Measurements from ENCODE around the gene JCAD.
"Not testable (repeated sequence)": the region's sequence is repeated elsewhere in the genome, so short reads cannot be mapped to it uniquely, and the experiment has no call there.

The JCAD gene
- long read RNA-seq, partial matches to known transcripts = 0 of 1 reads
- long read RNA-seq, other reads (novel, unspliced or antisense) = 1 of 1 reads

DNA sequence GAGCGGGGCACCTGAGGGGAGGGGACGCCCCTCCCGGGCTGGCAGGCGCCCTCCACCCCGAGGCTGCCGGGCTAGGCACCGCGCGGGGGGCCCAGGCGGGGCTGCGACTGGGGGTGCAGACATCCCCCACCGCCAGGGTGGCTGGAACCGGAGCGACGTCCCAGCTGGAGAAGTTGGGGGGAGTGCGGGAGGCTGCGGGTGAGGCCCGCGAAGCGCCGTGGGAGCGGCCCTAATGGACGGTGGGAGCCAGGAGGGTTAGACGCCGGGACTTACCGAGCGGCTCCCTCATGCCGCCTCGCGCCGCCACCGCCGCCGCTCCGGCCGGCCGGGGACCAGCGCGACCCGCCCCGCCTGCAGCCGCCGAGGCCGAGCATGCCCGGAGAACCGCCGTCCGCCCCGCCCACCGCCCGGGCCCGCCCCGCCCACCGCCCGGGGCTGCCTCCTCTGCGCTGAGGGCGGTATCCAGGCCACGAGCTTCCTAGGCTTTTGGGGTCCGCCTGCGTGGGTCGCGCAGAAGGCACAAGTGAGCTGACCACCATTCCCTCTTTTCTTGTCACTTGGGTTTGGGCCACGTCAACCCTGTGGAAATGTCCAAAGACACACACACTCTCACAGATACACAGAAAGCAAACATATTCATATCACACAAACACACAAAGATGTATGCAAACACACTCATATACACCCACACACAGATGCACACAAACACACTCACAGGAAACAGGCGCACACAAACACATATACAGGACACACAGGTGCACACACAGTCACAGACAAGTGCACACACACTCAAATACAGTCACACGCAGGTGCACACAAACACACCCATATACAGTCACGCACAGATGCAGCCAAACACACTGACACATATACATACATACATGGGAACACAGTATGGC is at the start of gene JCAD:
JCAD (minus strand) TSS at position 378 of the 899 bp plus-strand sequence. CDS start 11,774 bp downstream, outside the sequence.
- no peak within 1 kb of the TSS for H3K4me3 ChIP-seq (replicated peaks; ENCODE audit: insufficient read depth, low read length)
- H3K27ac ChIP-seq (replicated peaks) = no peak within 1 kb of the TSS
- H3K27me3 ChIP-seq (ENCODE audit: insufficient read depth, poor library complexity, severe bottlenecking) = peaks cover 26% of the 10 kb centered on the region
- peak in 1 of 2 experiments; percentile 2 for DNase-seq (ENCODE audit: low read depth in 1 of 2, low spot score in 1 of 2)
- TF ChIP-seq REST (IDR thresholded peaks at IDR 0.05; ENCODE audit: insufficient replicate concordance, low read depth) (no peak), SPI1 (IDR thresholded peaks at IDR 0.05; ENCODE audit: borderline replicate concordance, low read depth) (no peak), POLR2AphosphoS5 (IDR thresholded peaks at IDR 0.05; ENCODE audit: low read depth) (no peak)

DNA sequence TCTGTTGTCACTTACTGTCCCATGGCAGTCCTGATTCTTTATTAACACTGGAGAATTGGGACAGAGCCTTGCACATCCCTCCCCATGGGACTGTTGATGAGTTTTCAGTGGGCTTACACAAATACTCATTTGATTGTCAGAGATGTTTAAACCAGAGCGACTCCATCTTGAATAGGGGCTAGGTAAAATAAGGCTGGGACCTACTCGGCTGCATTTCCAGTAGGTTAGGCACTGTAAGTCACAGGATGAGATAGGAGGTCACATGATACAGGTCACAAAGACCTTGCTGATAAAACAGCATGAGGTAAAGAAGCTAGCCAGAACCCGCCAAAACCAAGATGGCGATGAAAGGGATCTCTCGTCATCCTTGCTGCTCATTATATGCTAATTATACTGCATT is 47.6 kb upstream of the JCAD start:
- TF ChIP-seq GABPA (IDR thresholded peaks at IDR 0.05; ENCODE audit: low read depth) (no peak), CTCF (IDR thresholded peaks at IDR 0.05; ENCODE audit: insufficient read depth, low read length) (no peak), SPI1 (IDR thresholded peaks at IDR 0.05; ENCODE audit: borderline replicate concordance, low read depth) (no peak), POLR2AphosphoS5 (IDR thresholded peaks at IDR 0.05; ENCODE audit: low read depth) (no peak), REST (IDR thresholded peaks at IDR 0.05; ENCODE audit: insufficient replicate concordance, low read depth) (no peak)
- H3K27ac ChIP-seq (replicated peaks) = no peak overlapping the region
- H3K27me3 ChIP-seq (ENCODE audit: insufficient read depth, poor library complexity, severe bottlenecking) = no peaks in the 10 kb centered on the region
- no peak overlapping the region for H3K4me3 ChIP-seq (replicated peaks; ENCODE audit: insufficient read depth, low read length)
- no peak for DNase-seq (ENCODE audit: low read depth in 1 of 2, low spot score in 1 of 2)

- no peak overlapping the region for H3K4me3 ChIP-seq (replicated peaks; ENCODE audit: insufficient read depth, low read length)
- TF ChIP-seq SPI1 (IDR thresholded peaks at IDR 0.05; ENCODE audit: borderline replicate concordance, low read depth) (no peak), GABPA (IDR thresholded peaks at IDR 0.05; ENCODE audit: low read depth) (no peak), CTCF (IDR thresholded peaks at IDR 0.05; ENCODE audit: insufficient read depth, low read length) (no peak), POLR2AphosphoS5 (IDR thresholded peaks at IDR 0.05; ENCODE audit: low read depth) (no peak), REST (IDR thresholded peaks at IDR 0.05; ENCODE audit: insufficient replicate concordance, low read depth) (no peak)
- H3K27me3 ChIP-seq (ENCODE audit: insufficient read depth, poor library complexity, severe bottlenecking) = no peaks in the 10 kb centered on the region
- no peak overlapping the region for H3K27ac ChIP-seq (replicated peaks)
- DNase-seq (ENCODE audit: low read depth in 1 of 2, low spot score in 1 of 2) = no peak
Measured at GRCh38 chr10:30103595-30104320, 44.4 kb upstream of the JCAD start.

GRCh38 chr10:30099706-30100105 is 40.3 kb upstream of the JCAD start:
- not testable (repeated sequence) for H3K27me3 ChIP-seq (ENCODE audit: insufficient read depth, poor library complexity, severe bottlenecking); H3K27ac ChIP-seq (replicated peaks); DNase-seq (ENCODE audit: low read depth in 1 of 2, low spot score in 1 of 2)

More at GRCh38 chr10:30099706-30100105, 40.3 kb upstream of the JCAD start:
- not testable (repeated sequence) for H3K4me3 ChIP-seq (replicated peaks; ENCODE audit: insufficient read depth, low read length)
